Endothelial cell of umbilical vein (primary cell): ENCODE measurements around the gene NCKAP5.

Experiments used
- FOS ChIP-seq: IDR thresholded peaks from 2 replicates; pipeline ENCODE4 v1.6.1; 2011; ENCODE audit warnings: mild to moderate bottlenecking, low read length, moderate library complexity, borderline replicate concordance; ENCODE audit not compliant: insufficient read depth
- JUN ChIP-seq: IDR thresholded peaks from 2 replicates; pipeline ENCODE4 v1.6.1; 2011; ENCODE audit warnings: borderline replicate concordance, low read depth; ENCODE audit not compliant: insufficient read length, insufficient read depth
- POLR2A ChIP-seq: IDR thresholded peaks from 2 replicates; pipeline ENCODE4 v1.6.1; 2012; ENCODE audit warnings: low read depth, mild to moderate bottlenecking, control low read depth, low read length
- POLR2AphosphoS5 ChIP-seq: IDR thresholded peaks from 2 replicates; pipeline ENCODE4 v1.6.1; 2012; ENCODE audit warnings: low read depth, mild to moderate bottlenecking, control low read depth, low read length, moderate library complexity; ENCODE audit not compliant: insufficient read depth
- TF ChIP-seq, protein P1 (sequence below): IDR thresholded peaks from 2 replicates; pipeline ENCODE4 v1.6.1; 2011; ENCODE audit not compliant: insufficient read depth, insufficient read length
- TF ChIP-seq, protein P2 (sequence below), 2 donors: IDR thresholded peaks; 1 replicate in 1 of 2; 2 replicates in 1 of 2; pipeline ENCODE4 v1.5.1; 2011; ENCODE audit warnings: low read length in 2 of 2, mild to moderate bottlenecking in 2 of 2, moderate library complexity in 2 of 2, control low read depth in 1 of 2, inconsistent platforms in 1 of 2, low read depth in 1 of 2; ENCODE audit not compliant: insufficient read depth in 1 of 2; ENCODE audit errors: extremely low read depth in 1 of 2

DNA sequence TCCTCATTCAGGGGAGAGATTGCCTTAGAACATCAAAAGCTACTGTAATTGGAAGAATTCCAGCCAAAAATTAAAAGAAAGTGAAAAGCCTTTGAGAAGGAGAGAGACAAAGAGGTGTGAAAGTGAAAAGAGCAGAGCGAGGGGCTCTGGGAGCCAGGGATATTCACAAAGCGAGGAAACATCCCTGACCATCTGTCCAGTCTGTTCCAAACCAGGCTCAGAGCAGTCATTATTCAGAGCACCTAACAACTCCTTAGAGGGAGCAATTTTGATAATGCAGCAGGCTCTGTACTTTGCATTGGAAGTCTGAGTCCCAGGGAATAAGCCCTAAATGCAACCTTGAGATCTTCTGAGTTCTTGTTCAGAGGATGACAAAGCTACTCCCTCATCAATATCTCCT lies 779.2 kb downstream of the NCKAP5 start:
- TF ChIP-seq, protein P1, sequence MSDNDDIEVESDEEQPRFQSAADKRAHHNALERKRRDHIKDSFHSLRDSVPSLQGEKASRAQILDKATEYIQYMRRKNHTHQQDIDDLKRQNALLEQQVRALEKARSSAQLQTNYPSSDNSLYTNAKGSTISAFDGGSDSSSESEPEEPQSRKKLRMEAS: no peak
- no peak for TF ChIP-seq POLR2AphosphoS5
- TF ChIP-seq, protein P2, sequence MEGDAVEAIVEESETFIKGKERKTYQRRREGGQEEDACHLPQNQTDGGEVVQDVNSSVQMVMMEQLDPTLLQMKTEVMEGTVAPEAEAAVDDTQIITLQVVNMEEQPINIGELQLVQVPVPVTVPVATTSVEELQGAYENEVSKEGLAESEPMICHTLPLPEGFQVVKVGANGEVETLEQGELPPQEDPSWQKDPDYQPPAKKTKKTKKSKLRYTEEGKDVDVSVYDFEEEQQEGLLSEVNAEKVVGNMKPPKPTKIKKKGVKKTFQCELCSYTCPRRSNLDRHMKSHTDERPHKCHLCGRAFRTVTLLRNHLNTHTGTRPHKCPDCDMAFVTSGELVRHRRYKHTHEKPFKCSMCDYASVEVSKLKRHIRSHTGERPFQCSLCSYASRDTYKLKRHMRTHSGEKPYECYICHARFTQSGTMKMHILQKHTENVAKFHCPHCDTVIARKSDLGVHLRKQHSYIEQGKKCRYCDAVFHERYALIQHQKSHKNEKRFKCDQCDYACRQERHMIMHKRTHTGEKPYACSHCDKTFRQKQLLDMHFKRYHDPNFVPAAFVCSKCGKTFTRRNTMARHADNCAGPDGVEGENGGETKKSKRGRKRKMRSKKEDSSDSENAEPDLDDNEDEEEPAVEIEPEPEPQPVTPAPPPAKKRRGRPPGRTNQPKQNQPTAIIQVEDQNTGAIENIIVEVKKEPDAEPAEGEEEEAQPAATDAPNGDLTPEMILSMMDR (IDR thresholded peaks at IDR 0.05; ENCODE audit: extremely low read depth in 1 of 2, insufficient read depth in 1 of 2, low read depth in 1 of 2, low read length in 2 of 2): no peak
- no peak for TF ChIP-seq JUN
- no peak for TF ChIP-seq FOS
- no peak for TF ChIP-seq POLR2A
